ENCODE measurements around the gene OSBPL1A. TPM values are rescaled to one million over a fixed set of nuclear protein-coding genes. Genes with fewer than 3 reads are reported as not detected.
A peak's percentile ranks its signal among the peaks of the same experiment; 100 is the strongest.
"Not testable (repeated sequence)": the region's sequence is repeated elsewhere in the genome, so short reads cannot be mapped to it uniquely, and the experiment has no call there.

The OSBPL1A gene
- total RNA-seq, 6 experiments from 2014 or later, result 4.1 to 14.6 (median 14.0) TPM

- H3K9me3 ChIP-seq, result no peaks in the 10 kb centered on the region
- H3K27ac ChIP-seq, result no peak overlapping the region
- H3K4me1 ChIP-seq, result no peaks in the 10 kb centered on the region
- WGBS (ENCODE audit: insufficient coverage, low coverage, low lambda C conversion rate, missing lambda C conversion rate), result no CpG with 5 or more reads among the region's 3 CpGs
- intact Hi-C loops (cut with DNase I), result no loop called here
- no peak for TF ChIP-seq POLR2A (IDR thresholded peaks at IDR 0.05)
- TF ChIP-seq CTCF (IDR thresholded peaks at IDR 0.05), result no peak
- H3K36me3 ChIP-seq, result peaks cover 0 to 21% (median 0%) of the 10 kb centered on the region in 4 donors
- no peak overlapping the region for H3K4me3 ChIP-seq
- DNase-seq, result no peak
- H3K27me3 ChIP-seq, result no peaks in the 10 kb centered on the region
- ATAC-seq, result no peak
These were observed 244.2 kb downstream of the OSBPL1A start for GRCh38 chr18:24153397-24153796.

- H3K4me3 ChIP-seq; ATAC-seq; H3K27ac ChIP-seq; H3K9me3 ChIP-seq; H3K36me3 ChIP-seq; H3K4me1 ChIP-seq; H3K27me3 ChIP-seq; intact Hi-C loops (cut with DNase I); DNase-seq: not testable (repeated sequence)
- WGBS (ENCODE audit: insufficient coverage, low coverage, low lambda C conversion rate, missing lambda C conversion rate), result no CpG with 5 or more reads among the region's 28 CpGs
These were observed 248.0 kb downstream of the OSBPL1A start for GRCh38 chr18:24149591-24149990.

- Histone ChIP-seq H3K4me1 (peaks cover 0 to 13% (median 1%) of the 10 kb centered on the region in 4 donors), H3K4me3 (no peak overlapping the region), H3K27ac (no peak overlapping the region), H3K36me3 (no peaks in the 10 kb centered on the region), H3K9me3 (no peaks in the 10 kb centered on the region), H3K27me3 (no peaks in the 10 kb centered on the region)
- intact Hi-C loops (cut with DNase I), result no loop called here
- TF ChIP-seq POLR2A (IDR thresholded peaks at IDR 0.05), result no peak
- ATAC-seq, result no peak
- DNase-seq, result no peak
These were observed 255.2 kb downstream of the OSBPL1A start for GRCh38 chr18:24142376-24142775.

GRCh38 chr18:24140697-24141096 is 256.9 kb downstream of the OSBPL1A start:
- no peaks in the 10 kb centered on the region for H3K9me3 ChIP-seq
- 89% methylated on average over 2 of the region's 2 CpGs for WGBS (ENCODE audit: insufficient coverage, low coverage, low lambda C conversion rate, missing lambda C conversion rate)

GRCh38 chr18:24138789-24139616 is 258.6 kb downstream of the OSBPL1A start, which contains the start of gene CABYR:
CABYR (plus strand) TSS chr18:24139062; CDS start chr18:24143115, 4,053 bp downstream.
- TF ChIP-seq CTCF (IDR thresholded peaks at IDR 0.05) (no peak), POLR2A (IDR thresholded peaks at IDR 0.05) (peak; percentile 56)
- 4% methylated on average over 15 of the region's 63 CpGs for WGBS (ENCODE audit: insufficient coverage, low coverage, low lambda C conversion rate, missing lambda C conversion rate)
- Histone ChIP-seq H3K27me3 (no peaks in the 10 kb centered on the region), H3K36me3 (no peaks in the 10 kb centered on the region), H3K4me1 (peaks cover 0 to 43% (median 4%) of the 10 kb centered on the region in 4 donors), H3K9me3 (no peaks in the 10 kb centered on the region), H3K27ac (peak within 1 kb of the TSS in 1 of 3 donors; percentile 82), H3K4me3 (peak within 1 kb of the TSS; percentile 42 to 59 (median 42))
- peak; percentile 66 to 77 (median 67) for DNase-seq
- ATAC-seq, result peak; percentile 76 to 87 (median 84)
- intact Hi-C loops (cut with DNase I), result no loop called here

More at GRCh38 chr18:24140697-24141096, 256.9 kb downstream of the OSBPL1A start:
- ATAC-seq (no peak), DNase-seq (no peak)
- Histone ChIP-seq H3K4me3 (no peak overlapping the region), H3K27ac (no peak overlapping the region), H3K36me3 (no peaks in the 10 kb centered on the region), H3K27me3 (no peaks in the 10 kb centered on the region), H3K4me1 (peaks cover 0 to 30% (median 4%) of the 10 kb centered on the region in 4 donors)
- TF ChIP-seq CTCF (IDR thresholded peaks at IDR 0.05) (no peak), POLR2A (IDR thresholded peaks at IDR 0.05) (no peak)
- intact Hi-C loops (cut with DNase I), result no loop called here

Data from right lobe of liver (tissue), 6 donors.